Measurements from ENCODE around the gene MAPK4.

MAPK4 gene

DNA sequence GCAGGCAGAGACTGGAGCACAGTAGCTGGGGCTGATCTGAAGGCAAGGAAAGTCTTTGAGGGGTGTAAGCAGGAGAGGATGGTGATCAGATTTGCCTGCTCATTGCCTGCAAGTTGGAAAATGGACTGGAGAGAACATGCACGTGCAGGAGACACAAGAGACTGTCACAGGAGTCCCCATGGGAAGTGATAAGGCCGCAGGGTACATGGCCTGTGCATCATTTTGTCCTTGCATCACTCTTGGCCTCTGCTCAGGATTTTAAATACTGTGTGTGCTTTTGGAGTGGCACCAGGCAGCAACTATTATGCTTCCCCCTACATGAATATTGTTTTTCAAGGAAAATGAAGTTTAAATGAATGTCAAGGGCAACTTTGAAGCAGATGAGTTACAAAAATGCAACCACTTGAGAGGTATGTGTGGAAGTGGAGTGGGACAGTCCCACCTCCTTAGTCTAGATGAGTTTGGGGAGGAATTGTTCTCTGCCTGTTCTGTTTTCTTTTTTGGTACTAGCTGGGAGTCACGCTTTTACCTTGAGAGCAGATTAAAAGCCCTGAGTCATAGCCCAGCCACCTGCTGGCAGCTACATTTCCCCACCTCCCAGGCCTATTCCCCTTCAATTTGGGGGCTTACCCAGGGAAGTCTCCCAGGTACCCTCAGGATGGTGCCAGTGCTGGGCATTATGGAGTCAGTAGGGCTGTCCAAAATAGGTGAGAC is 19.3 kb downstream of the MAPK4 start:
- H3K27me3 ChIP-seq (ENCODE audit: insufficient read depth, insufficient read length): no peaks in the 10 kb centered on the region
- TF ChIP-seq SUZ12 (IDR thresholded peaks at IDR 0.05; ENCODE audit: extremely low read depth, insufficient read depth, insufficient read length): no peak
- no peak for TF ChIP-seq YY1 (IDR thresholded peaks at IDR 0.05; ENCODE audit: insufficient read depth, insufficient read length)
- TF ChIP-seq ZNF274 (IDR thresholded peaks at IDR 0.05; ENCODE audit: low read depth, low read length): no peak
- H3K9me3 ChIP-seq (ENCODE audit: insufficient read depth, low read length): peaks cover 11% of the 10 kb centered on the region; the same call in 1 of the 2 replicates
- H3K4me3 ChIP-seq (ENCODE audit: insufficient read length, low read depth): no peak overlapping the region
- H3K4me1 ChIP-seq (ENCODE audit: insufficient read depth, insufficient read length): no peaks in the 10 kb centered on the region
- DNase-seq (ENCODE audit: low read depth, low spot score): no peak
- no peaks in the 10 kb centered on the region for H3K36me3 ChIP-seq (ENCODE audit: insufficient read depth, insufficient read length, low read length)
- no peak overlapping the region for H3K9ac ChIP-seq (ENCODE audit: insufficient read length, low read depth)

DNA sequence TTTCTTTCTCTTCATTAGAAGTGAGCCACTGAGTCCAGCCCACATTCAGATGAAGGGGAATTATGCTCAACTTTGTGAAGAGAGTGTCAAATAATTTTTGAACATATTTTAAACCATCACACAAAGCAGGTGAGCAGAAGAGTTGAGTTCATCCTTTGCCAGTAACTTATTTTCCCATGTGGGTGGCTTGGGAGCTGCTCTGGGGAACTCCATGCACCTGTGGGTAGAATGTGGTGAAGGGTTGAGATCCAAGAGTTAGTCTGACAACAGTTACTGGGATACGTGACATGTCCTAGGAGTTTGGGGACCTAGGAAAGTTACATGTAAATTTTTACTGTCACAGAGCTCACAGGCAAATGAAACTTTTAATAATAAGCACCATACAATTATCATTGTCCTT is 21.6 kb downstream of the MAPK4 start:
- Histone ChIP-seq H3K27me3 (ENCODE audit: insufficient read depth, insufficient read length) (no peaks in the 10 kb centered on the region), H3K9me3 (ENCODE audit: insufficient read depth, low read length) (peaks cover 16% of the 10 kb centered on the region; the same call in 1 of the 2 replicates), H3K36me3 (ENCODE audit: insufficient read depth, insufficient read length, low read length) (no peaks in the 10 kb centered on the region), H3K9ac (ENCODE audit: insufficient read length, low read depth) (no peak overlapping the region), H3K4me1 (ENCODE audit: insufficient read depth, insufficient read length) (no peaks in the 10 kb centered on the region), H3K4me3 (ENCODE audit: insufficient read length, low read depth) (no peak overlapping the region)
- DNase-seq (ENCODE audit: low read depth, low spot score): no peak
- TF ChIP-seq ZNF274 (IDR thresholded peaks at IDR 0.05; ENCODE audit: low read depth, low read length): no peak
- no peak for TF ChIP-seq YY1 (IDR thresholded peaks at IDR 0.05; ENCODE audit: insufficient read depth, insufficient read length)
- TF ChIP-seq SUZ12 (IDR thresholded peaks at IDR 0.05; ENCODE audit: extremely low read depth, insufficient read depth, insufficient read length): no peak

DNA sequence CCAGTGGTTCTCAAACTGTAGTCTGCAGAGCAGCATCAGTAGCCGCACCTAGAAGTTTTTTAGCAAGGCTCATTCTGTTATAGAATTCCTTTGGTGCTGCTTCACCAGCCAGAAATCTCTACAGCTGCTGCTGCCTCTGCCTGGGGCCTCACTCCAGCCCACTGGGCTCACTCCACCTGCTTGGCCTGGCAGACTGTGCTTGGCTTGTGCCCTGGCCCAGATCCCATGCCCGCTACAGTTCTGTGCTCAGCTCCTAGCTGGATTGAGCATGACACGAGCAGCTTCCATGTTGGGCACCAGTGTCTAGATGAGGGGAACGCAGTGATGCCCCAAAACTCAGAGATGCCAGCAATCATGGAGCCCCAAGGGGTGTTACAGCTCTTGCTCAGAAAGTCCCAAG is 22.6 kb downstream of the MAPK4 start:
- Histone ChIP-seq H3K4me1 (ENCODE audit: insufficient read depth, insufficient read length) (no peaks in the 10 kb centered on the region), H3K27me3 (ENCODE audit: insufficient read depth, insufficient read length) (no peaks in the 10 kb centered on the region), H3K9ac (ENCODE audit: insufficient read length, low read depth) (no peak overlapping the region), H3K36me3 (ENCODE audit: insufficient read depth, insufficient read length, low read length) (no peaks in the 10 kb centered on the region), H3K9me3 (ENCODE audit: insufficient read depth, low read length) (peaks cover 16% of the 10 kb centered on the region; the same call in 1 of the 2 replicates), H3K4me3 (ENCODE audit: insufficient read length, low read depth) (no peak overlapping the region)
- TF ChIP-seq YY1 (IDR thresholded peaks at IDR 0.05; ENCODE audit: insufficient read depth, insufficient read length) (no peak), ZNF274 (IDR thresholded peaks at IDR 0.05; ENCODE audit: low read depth, low read length) (no peak), SUZ12 (IDR thresholded peaks at IDR 0.05; ENCODE audit: extremely low read depth, insufficient read depth, insufficient read length) (no peak)
- DNase-seq (ENCODE audit: low read depth, low spot score): no peak

DNA sequence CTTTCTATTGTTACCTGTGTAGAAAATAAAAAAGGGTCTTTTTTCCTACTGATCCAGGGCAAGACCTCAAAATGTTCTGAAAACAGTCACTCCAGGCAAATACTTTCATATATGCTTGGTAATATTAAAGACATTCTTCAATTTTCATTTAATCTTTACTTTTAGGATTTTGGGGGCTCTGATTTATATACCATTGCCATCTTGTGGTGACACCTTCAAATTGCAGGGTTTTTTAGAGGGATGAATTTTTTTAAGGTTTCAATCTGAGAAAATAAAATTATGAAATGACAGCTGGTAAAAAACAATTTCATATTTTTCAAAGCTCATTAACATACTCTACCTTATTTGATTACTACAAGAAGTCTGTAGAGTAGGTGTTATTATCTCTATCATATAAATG is 26.8 kb downstream of the MAPK4 start:
- TF ChIP-seq YY1 (IDR thresholded peaks at IDR 0.05; ENCODE audit: insufficient read depth, insufficient read length) (no peak), ZNF274 (IDR thresholded peaks at IDR 0.05; ENCODE audit: low read depth, low read length) (no peak), SUZ12 (IDR thresholded peaks at IDR 0.05; ENCODE audit: extremely low read depth, insufficient read depth, insufficient read length) (no peak)
- H3K9ac ChIP-seq (ENCODE audit: insufficient read length, low read depth): no peak overlapping the region
- no peak overlapping the region for H3K4me3 ChIP-seq (ENCODE audit: insufficient read length, low read depth)
- no peaks in the 10 kb centered on the region for H3K4me1 ChIP-seq (ENCODE audit: insufficient read depth, insufficient read length)
- no peak for DNase-seq (ENCODE audit: low read depth, low spot score)
- H3K9me3 ChIP-seq (ENCODE audit: insufficient read depth, low read length): peaks cover 16% of the 10 kb centered on the region; the same call in 1 of the 2 replicates
- no peaks in the 10 kb centered on the region for H3K36me3 ChIP-seq (ENCODE audit: insufficient read depth, insufficient read length, low read length)
- no peaks in the 10 kb centered on the region for H3K27me3 ChIP-seq (ENCODE audit: insufficient read depth, insufficient read length)

DNA sequence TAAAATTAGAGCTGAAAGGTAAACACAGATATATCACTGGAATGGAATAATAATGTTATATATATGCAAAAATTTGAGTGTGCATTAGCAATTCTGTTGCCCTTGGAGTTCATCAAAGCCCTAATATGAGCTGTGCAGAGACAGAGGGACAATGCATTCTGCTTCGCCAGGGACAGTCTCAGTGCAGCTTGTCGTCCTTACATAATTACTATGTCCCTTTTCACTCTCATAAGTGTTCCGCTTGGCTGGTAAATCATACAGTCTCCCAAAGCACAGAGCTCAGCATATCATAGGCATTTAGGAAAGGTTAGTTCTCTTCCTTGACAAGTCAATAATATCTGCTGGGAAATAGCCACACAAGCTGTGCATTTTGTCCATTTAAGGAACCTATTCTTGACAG is 30.7 kb downstream of the MAPK4 start:
- no peak overlapping the region for H3K9ac ChIP-seq (ENCODE audit: insufficient read length, low read depth)
- TF ChIP-seq SUZ12 (IDR thresholded peaks at IDR 0.05; ENCODE audit: extremely low read depth, insufficient read depth, insufficient read length) (no peak), YY1 (IDR thresholded peaks at IDR 0.05; ENCODE audit: insufficient read depth, insufficient read length) (no peak), ZNF274 (IDR thresholded peaks at IDR 0.05; ENCODE audit: low read depth, low read length) (no peak)
- no peak overlapping the region for H3K4me3 ChIP-seq (ENCODE audit: insufficient read length, low read depth)
- H3K9me3 ChIP-seq (ENCODE audit: insufficient read depth, low read length): no peaks in the 10 kb centered on the region; the same call in 1 of the 2 replicates
- no peak for DNase-seq (ENCODE audit: low read depth, low spot score)
- H3K4me1 ChIP-seq (ENCODE audit: insufficient read depth, insufficient read length): no peaks in the 10 kb centered on the region
- H3K36me3 ChIP-seq (ENCODE audit: insufficient read depth, insufficient read length, low read length): no peaks in the 10 kb centered on the region
- no peaks in the 10 kb centered on the region for H3K27me3 ChIP-seq (ENCODE audit: insufficient read depth, insufficient read length)

DNA sequence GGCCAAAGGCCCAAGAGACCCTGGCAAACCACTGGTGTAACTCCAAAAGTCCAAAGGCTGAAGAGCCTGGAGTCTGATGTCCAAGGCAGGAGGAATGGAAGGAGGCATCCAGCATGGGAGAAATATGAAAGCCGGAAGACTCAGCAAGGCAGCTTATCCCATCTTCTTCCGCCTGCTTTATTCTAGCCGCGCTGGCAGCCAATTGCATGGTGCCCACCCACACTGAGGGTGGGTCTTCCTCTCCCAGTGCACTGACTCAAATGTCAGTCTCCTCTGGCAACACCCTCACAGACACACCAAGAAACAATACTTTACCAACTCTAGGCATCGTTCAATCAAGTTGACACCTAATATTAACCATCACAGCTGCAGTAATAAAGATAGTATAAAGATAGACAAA is 34.1 kb downstream of the MAPK4 start:
- H3K4me1 ChIP-seq (ENCODE audit: insufficient read depth, insufficient read length): no peaks in the 10 kb centered on the region
- H3K9ac ChIP-seq (ENCODE audit: insufficient read length, low read depth): no peak overlapping the region
- H3K36me3 ChIP-seq (ENCODE audit: insufficient read depth, insufficient read length, low read length): no peaks in the 10 kb centered on the region
- DNase-seq (ENCODE audit: low read depth, low spot score): no peak
- H3K4me3 ChIP-seq (ENCODE audit: insufficient read length, low read depth): no peak overlapping the region
- TF ChIP-seq SUZ12 (IDR thresholded peaks at IDR 0.05; ENCODE audit: extremely low read depth, insufficient read depth, insufficient read length) (no peak), ZNF274 (IDR thresholded peaks at IDR 0.05; ENCODE audit: low read depth, low read length) (no peak), YY1 (IDR thresholded peaks at IDR 0.05; ENCODE audit: insufficient read depth, insufficient read length) (no peak)
- H3K9me3 ChIP-seq (ENCODE audit: insufficient read depth, low read length): no peaks in the 10 kb centered on the region
- no peaks in the 10 kb centered on the region for H3K27me3 ChIP-seq (ENCODE audit: insufficient read depth, insufficient read length)

DNA sequence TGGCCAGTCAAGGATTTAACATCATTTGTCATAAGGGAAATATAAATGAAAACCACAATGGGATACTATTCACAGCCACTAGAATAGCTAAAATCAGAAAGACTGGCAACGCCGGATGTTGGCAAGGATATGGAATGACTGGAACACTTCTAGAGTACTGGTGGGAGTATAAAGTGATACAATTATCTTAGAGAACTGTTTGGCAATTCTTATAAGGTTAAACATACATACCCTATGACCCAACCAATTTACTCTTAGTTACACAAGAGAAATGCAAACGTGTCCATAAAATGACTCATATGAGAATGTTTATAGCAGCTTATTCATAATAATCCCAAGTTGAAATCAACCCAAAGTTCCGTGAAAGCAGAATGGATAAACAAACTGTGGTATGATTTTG is 35.1 kb downstream of the MAPK4 start:
- Histone ChIP-seq H3K27me3 (ENCODE audit: insufficient read depth, insufficient read length) (no peaks in the 10 kb centered on the region), H3K9me3 (ENCODE audit: insufficient read depth, low read length) (no peaks in the 10 kb centered on the region), H3K36me3 (ENCODE audit: insufficient read depth, insufficient read length, low read length) (no peaks in the 10 kb centered on the region), H3K4me1 (ENCODE audit: insufficient read depth, insufficient read length) (no peaks in the 10 kb centered on the region), H3K4me3 (ENCODE audit: insufficient read length, low read depth) (no peak overlapping the region), H3K9ac (ENCODE audit: insufficient read length, low read depth) (no peak overlapping the region)
- TF ChIP-seq SUZ12 (IDR thresholded peaks at IDR 0.05; ENCODE audit: extremely low read depth, insufficient read depth, insufficient read length) (no peak), ZNF274 (IDR thresholded peaks at IDR 0.05; ENCODE audit: low read depth, low read length) (no peak), YY1 (IDR thresholded peaks at IDR 0.05; ENCODE audit: insufficient read depth, insufficient read length) (no peak)
- DNase-seq (ENCODE audit: low read depth, low spot score): no peak

Data from NT2/D1 (cell line).